NCI-H526 (cell line): Measurements from ENCODE around the gene SIRT4.
"Not testable (repeated sequence)": the region's sequence is repeated elsewhere in the genome, so short reads cannot be mapped to it uniquely, and the experiment has no call there.

Experiments
- DNase-seq, 2 experiments: peaks; one replicate each; lab custom pipeline; 2025; lab: John Stamatoyannopoulos, UW

The SIRT4 gene

DNA sequence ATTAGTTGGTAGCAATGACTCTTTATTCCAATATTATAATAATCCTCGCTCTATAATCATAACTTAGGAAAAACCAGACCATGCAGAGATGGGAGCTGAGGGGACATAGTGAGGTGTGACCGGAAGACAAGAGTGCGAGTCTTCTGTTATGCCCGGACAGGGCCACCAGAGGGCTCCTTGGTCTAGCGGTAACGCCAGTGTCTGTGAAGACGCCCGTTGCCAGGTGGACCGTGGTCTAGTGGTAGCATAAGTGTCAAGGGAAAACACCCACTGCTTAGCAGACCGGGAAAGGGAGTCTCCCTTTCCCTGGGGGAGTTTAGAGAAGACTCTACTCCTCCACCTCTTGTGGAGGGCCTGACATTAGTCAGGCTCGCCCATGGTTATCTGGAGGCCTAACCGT, 33.3 kb downstream of the SIRT4 start:
- peak; percentile 26 to 60 for DNase-seq

DNA sequence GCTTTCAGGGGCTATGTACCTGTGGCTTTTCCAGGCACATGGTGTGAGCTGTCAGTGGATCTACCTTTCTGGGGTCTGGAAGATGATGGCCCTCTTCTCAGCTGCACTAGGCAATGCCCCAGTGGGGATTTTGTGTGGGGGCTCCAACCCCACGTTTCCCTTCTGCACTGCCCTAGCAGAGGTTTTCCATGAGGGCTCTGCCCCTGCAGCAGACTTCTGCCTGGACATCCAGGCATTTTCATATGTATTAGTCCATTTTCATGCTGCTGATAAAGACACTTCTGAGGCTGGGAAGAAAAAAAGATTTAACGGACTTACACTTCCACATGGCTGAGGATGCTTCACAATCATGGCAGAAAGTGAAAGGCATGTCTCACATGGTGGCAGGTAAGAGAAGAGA, 34.3 kb downstream of the SIRT4 start:
- not testable (repeated sequence) for DNase-seq

DNA sequence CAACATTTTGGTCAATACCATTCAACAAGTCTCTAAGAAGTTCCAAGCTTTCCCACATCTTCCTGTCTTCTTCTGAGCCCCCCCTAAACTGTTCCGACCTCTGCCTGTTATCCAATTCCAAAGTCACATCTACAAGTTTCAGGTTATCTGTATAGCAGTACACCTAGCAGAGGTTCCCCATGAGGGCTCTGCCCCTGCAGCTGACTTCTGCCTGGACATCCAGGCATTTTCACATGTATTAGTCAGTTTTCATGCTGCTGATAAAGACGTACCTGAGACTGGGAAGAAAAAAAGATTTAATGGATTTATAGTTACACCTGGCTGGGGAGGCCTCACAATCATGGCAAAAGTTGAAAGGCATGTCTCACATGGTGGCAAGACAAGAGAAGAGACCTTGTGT, 35.6 kb downstream of the SIRT4 start:
- DNase-seq, result no peak

DNA sequence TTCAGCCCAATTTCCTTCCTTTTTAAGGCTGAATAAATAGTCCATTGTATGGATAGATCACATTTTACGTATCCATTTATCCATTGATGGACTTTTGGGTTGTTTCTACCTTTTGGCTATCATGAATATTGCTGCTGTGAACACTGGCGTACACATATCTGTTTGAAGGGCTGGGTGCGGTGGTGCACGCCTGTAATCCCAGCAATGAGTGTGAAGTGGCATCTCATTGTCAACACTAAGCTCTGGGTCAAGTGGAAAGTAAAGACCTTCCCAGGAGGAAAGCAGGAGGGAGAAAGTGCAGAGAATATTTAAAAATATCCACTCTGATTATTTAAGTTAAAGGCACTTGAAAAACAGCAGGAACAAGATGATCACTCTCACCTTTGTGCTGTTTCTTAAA, 37.1 kb downstream of the SIRT4 start:
- no peak for DNase-seq

DNA sequence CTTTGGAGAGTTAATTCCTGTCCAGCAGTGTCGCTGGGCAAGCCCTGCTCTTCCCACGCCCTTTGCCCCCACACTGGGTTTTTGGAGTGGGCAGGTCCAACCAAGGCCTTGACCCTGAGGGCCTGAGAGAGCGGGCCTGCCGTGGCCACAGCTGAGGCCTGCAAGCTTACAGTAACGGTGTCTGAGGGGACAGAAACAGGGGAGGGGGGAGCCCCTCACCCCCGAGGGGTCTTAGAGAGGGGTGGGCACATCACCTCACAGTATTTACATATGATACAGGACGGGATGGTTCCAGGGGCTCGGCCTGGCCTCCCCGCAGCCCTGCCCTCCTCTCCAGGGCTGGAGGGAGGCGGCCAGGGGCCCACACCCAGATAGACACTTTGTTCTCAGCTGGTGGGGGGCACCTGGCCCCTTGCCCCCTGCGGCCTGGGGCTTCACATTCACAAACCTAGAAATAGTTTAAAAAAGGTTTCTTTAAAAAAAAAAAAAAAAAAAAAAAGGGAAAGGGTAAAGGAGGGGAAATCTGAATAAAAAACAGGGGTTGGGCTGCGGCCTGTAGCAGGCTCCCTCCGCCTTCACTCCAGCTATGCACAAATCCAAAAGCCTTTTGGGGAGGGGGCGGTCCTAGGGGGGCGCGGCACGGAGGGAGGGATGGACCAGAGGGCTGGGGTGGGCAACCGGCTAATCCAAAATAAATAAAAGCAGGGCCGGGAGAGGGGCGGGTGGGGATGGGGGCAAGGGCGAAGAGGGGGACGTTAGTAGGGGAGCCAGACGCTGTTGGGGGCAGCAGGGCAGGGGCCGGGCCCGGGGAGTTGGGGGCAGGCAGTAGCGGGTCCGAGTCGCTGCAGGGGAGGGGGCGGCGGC, 40.3 kb downstream of the SIRT4 start:
- no peak for DNase-seq

DNA sequence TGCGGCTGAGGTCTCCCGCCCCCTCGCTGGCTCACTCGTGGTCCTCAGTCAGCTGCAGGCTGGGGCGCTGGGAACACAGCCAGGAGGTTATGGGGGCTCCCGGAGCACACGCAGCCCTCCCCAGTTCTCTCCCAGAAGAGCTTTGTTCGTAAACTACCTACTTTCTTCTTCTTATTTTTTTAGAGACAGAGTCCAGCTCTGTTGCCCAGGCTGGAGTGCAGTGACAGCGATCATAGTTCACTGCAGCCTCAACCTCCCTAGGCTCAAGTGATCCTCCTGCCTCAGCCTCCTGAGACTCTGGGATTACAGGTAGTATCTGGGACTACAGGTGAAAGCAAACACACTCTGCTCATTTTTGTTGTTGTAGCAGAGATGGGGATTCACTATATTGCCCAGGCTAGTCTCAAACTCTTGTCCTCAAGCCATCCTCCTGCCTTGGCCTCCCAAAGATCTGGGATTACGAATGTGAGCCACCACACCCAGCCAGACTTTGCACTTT, 41.0 kb downstream of the SIRT4 start:
- DNase-seq, result no peak

DNA sequence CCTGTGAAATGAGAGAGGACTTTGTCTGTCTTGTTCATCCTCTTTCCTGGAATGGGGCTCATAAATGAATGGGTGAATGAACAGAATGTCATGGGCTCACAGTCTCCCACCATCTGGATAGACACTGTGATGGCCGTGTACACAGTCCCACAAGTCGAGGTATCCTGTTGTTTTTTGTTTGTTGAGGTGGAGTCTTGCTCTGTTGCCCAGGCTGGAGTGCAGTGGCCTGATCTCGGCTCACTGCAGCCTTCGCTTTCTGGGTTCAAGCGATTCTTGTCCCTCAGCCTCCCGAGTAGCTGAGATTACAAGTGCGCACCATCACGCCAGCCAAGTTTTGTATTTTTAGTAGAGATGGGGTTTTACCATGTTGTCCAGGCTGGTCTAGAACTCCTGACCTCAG, 41.6 kb downstream of the SIRT4 start:
- DNase-seq, result no peak

DNA sequence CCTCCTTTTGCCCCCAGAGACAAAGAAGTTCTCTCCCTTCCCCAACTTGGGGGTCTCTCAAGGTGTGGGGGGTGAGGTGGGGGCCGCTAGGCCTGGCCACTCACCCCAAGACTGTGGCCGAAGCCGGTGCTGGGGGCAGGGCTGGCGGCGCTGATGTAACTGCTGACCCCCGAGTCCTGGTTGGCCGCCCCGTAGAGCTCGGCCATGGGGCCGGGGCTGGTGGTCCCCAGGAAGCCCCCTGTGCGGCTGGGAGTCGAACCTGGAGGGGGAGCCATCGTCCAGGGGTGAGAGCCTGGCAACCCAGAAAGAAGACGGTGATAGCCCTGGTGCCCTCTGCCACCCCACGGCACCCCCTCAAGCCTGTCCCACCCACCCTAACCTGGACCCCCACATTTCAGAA, 43.9 kb downstream of the SIRT4 start:
- no peak for DNase-seq

DNA sequence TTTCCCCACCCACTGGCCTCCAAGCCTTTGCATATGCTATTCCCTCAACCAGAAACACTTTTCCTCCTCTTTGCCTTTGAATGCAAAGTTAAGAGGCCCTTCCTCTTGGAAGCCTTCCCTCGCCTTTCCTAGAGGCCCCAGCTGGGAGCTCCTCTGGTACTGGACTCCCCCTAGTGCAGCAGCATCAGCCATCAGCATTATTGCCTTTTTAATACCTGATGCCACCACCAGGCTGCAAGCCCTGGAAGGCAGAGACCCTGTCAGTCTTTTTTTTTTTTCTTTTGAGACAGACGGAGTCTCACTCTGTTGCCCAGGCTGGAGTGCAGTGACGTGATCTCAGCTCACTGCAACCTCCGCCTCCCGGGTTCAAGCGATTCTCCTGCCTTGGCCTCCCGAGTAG, 44.6 kb downstream of the SIRT4 start:
- DNase-seq, result no peak

DNA sequence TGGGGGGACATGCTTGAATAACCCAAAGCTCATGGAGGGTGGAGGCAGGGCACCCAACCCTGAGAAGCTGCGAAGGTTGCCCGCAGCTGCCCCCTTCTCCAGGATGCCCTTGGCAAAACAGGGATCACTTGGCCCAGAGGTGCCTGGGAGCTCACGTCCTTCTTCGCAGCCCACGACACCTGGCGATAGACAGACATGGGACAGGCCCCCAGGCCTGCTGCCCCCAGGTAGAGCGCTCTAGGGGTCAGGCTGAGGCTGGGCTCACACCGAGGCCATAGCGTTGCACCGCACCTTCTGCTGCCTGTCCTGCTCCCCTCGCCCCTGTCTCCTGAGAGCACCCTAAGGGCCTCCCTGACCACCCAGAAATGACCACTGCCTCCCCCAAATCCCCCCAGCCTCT, 45.6 kb downstream of the SIRT4 start:
- DNase-seq, result no peak

DNA sequence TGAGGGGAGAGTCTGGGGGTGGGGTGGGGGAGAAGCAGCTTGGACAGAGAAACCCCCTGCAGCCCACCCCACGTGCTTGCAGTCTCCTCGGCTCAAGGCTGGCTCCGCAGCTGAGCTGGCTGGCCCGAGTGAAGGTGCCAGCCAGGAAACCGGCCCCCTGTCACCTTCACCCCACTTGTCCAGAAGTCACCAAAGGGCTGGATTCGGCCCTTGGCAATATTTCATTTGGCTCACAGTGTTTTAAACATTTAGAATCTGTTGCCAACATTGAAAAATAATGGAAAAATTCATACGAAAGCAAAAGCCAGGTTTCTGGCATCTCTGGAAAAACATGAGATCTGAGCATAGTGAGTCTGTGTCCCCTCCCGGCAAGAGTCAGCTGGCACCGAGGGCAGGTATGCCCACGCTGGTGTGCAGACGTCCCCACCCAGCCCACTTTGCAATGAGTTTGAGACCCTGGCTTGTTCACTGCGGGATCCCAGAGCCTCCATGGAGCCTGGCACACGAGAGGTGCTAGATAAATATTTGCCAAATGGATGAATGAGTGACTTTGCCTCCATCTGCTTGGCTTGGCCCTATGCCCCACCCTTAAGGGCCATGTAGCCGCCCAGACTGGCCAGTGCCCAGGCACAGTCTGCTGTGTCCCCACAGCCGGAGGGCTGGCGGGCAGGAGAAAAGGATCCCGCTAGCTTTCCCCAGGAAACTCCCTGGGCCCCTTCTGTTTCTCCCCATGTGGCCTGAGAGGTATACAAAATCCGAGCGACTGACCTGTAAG, 48.6 kb downstream of the SIRT4 start:
- no peak for DNase-seq

DNA sequence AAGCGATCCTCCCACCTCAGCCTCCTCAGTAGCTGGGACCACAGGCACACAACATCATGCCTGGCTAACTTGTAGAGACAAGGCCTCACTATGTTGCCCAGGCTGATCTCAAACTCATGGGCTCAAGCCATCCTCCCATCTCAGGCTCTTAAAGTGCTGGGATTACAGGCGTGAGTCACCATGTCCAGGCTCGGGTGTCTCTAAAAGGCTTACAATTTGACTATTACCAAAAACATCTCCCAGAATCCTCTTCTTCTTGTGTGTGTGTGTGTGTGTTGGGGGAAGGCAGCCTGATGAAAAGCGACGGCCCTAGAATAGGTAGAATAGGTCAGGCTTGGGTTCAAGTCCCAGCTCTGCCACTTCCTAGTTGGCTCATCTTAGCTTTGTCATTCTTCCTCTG, 50.0 kb downstream of the SIRT4 start:
- DNase-seq, result no peak

DNA sequence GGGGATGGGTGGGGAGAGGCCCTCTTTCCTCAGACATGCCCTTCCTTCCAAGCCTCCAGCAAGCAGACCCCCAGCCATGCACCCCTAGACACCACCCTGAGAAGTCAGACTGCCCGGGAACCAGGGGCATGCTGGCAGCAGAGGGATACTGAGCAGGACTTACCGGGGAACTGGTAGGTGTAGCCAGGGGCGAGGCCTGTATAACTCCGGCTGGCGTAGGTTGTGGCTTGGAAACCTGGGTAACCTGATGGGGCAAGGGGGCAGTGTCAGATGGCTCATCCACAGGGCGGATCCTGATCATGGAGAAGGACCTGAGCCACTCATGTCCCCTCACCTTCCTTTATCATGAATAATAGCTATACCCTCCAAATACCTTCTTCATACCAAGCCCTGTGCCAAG, 51.0 kb downstream of the SIRT4 start:
- no peak for DNase-seq

DNA sequence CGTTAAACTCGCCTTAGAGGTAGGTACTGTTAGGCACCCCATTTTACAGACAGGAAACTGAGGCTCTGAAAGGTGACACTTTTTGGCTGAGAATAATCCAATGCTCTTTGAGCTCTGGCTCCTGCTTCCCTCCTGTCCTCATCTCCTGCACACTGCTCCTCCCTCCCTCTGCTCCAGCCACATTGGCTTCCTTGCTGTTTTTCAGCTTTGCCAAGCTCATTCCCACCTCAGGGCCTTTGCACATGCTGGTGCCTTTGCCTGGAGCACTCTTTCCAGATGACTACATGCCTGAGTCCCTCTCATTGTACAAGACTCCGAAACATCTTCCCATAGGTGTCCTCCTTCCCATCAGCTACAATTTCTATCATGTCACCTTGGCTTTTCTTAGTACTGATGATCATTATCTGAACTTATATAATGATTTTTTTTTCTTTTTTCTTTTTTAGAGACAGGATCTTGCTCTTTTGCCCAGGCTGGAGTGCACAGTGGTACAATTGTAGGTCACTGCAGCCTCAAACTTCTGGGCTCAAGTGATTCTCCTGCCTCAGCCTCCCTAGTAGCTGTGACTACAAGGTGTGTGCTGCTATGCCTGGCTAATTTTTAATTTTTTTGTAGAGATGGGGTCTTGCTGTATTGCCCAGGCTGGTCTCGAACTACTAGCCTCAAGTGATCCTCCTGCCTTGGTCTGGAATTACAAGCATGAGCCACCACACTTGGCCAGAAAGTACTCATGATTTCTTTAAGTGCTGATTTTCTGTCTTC, 51.6 kb downstream of the SIRT4 start:
- no peak for DNase-seq

DNA sequence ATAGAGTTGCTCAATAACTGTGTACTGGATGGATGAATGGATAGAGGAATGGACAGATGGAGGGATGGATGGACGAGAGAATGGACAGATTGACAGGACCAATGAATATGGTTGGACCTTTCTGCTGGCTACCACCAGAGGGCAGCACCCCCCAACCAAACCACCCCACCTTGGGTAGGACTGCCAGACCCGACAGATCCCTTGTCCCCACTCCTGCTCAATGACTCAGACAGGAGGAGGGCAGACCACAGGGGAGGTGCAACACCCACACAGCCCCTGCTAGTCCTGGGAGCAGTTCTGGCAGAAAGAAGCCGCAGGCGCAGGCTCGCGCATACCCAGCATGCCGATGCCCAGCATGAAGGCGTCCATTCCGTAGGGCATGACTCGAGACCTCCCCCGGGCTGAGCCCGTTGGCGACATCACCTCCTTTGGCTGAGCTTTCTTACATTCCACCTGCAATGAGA, 54.5 kb downstream of the SIRT4 start:
- peak in 1 of 2 experiments; percentile 68 for DNase-seq

DNA sequence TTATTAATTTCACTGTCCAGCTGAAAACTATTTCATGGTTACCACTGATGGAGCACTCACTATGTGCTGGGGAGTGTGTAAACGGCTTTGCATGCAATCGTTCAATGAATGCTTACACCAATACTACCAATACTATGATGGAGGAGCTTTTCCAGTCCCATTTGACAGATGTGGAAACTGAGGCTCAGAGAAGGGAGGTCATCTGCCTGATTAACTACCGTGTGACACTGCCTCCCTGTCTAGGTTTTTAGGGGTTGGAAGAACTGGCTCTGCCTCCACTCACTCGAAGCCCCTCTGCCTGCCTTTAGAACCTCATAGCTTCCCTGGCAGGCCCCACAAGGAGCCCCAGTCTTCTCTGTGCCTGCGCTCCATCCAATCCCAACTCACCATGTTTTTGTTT, 55.0 kb downstream of the SIRT4 start:
- DNase-seq, result no peak

DNA sequence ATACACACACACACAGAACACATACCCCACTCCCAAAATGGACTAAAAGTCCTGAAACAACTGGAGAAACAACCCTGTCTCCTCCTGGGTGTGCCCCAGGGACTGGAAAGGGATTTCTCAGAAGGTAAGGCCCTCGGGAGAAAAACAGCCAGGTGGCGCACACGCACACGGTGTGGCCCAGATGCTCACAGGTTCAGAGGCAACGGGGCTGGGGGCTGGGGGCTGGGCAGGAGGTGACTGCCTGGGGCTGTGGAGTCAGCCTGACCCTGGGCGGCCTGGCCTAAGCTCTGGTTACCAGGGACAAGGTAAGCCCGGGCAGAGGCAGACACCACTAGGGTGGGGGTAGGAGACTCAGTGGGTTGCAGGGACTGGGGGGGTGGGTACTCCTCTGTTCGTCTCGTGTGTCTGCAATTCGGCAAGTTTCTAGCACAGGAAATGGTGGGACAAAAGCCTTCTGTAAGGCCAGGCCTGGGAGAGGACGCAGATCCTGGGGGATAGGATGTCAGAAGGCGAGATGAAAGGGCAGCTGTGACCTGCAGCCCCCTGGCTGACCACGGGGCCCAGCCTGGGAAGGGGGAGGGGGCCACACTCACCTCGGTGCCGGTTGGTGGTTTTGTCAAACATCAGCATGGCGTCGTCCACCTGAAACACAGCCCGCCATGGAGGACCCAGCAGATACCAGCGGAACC, 56.4 kb downstream of the SIRT4 start:
- peak in 1 of 2 experiments; percentile 12 for DNase-seq

DNA sequence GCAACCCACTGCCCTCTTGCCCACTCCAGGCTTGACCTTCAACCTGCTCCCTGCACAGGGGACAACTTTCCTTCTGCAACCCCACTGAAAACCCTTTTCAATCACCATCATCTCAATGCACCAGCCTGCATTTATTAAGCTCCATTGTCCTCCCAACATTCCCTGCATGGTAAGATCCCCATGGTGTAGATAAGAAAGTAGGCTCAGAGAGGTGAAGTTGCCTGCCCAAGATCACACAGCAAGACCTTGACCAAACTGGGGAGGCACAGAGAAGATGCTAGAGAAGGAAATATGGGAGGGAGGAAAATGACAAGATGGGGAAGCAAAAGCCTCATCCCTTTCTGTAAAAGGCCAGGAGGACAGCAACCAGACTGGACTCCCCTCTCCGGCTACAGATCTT, 57.0 kb downstream of the SIRT4 start:
- DNase-seq, result no peak

DNA sequence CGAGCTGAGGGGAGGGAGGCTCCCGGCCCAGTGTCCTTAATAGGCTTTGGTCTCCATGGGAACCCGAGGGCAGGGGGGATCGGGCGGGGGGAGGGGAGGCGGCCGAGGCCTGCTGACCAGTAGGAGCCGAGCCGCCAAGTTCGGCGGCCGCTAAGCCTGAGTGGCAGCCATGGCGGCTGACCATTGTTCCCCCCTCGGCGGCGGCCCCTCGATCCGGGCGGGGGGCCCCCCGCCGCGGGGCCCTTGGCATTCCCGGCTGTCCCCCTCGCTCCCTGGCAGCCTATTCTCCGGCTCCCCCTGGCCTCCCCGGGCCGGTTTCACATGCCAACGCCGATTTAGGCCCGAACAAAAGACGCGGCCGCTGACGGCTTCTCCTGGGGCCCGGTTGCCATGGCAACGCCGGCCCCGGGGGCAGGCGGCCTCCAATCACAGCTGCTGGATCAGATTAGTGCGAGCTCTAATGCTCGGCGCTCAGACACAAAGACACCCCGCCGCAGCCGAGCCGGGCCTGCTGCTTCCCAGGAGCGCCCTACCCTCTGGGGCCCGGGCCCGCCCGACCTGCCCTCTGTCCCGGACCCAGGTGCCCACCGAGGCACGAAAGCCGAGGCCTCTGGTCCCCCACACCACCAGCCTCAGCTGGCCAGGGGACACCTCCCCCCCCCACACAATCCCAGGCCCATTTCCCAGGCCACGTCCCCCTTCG, 59.5 kb downstream of the SIRT4 start:
- DNase-seq, result peak; percentile 26 to 70
